HG03039 (cell line): Measurements from ENCODE around the gene SPCS3.
"Not testable (repeated sequence)": the region's sequence is repeated elsewhere in the genome, so short reads cannot be mapped to it uniquely, and the experiment has no call there.

ENCODE experiments used
- ATAC-seq: cut with Tn5 transposase; IDR thresholded peaks from one replicate; pipeline ENCODE4 v1.9.1; 2021; ENCODE audit warnings: mild to moderate bottlenecking, moderate library complexity; ENCODE audit not compliant: unreplicated experiment

Gene SPCS3

GRCh38 chr4:176342384-176342783 lies 22.6 kb downstream of the SPCS3 start:
- no peak for ATAC-seq

DNA sequence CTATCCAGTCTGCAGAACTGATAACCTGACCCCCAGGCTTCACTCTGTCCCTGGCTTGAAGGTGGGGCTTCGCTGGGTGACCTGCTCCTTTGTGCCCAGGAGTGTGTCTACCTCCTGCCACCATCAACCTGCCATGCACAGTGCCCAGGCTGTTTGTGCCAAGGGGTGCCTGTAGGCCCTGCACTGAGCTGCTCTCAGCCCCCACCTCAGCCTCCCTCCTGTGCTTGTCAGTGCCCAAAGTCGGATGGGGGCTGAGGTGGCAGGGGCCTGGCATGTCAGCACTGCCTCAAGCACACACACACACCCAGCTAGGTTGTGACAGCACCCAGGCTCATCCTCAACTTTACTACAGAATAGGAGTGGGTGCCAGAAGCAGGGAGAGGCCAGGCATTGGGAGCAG lies 23.5 kb downstream of the SPCS3 start:
- no peak for ATAC-seq

DNA sequence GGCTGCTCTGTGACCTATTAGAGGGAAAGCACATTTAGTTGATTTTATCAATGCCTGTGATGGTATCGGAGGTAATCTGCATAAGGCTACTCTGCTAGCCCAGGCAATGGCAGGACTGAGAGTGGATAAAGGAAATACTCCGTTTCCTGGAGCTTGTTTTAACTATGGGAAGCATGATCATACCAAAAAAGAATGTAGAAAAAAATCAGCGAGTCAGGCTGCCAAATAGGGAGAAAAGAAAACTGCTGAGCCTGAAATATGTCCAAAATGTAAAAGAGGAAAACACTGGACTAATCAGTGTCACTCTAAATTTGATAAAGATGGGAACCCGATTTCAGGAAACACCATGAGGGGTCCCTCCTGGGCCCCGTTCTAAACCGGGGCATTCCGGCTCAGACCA lies 25.6 kb downstream of the SPCS3 start:
- ATAC-seq = not testable (repeated sequence)

GRCh38 chr4:176346836-176347235 lies 27.1 kb downstream of the SPCS3 start:
- ATAC-seq = not testable (repeated sequence)

- ATAC-seq = no peak
Observed at GRCh38 chr4:176350671-176351070, 30.9 kb downstream of the SPCS3 start.

DNA sequence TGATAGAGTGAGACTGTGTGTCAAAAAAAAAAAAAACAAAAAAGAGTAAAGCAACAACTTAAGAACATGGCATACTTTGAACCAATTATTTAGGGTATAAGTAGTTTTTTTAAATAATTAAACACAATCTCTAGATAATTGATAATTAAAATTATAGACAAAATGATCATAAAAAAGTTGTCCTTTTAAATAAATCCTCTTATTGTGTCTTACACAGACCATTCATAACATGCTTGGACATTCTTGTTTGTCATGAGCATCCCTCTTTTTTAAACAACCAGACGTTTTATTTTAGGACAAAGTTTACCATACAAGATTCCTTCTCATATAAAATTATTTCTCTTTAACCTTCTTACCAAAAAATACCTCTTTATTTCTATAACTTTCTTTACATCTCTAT lies 35.1 kb downstream of the SPCS3 start:
- ATAC-seq = no peak

DNA sequence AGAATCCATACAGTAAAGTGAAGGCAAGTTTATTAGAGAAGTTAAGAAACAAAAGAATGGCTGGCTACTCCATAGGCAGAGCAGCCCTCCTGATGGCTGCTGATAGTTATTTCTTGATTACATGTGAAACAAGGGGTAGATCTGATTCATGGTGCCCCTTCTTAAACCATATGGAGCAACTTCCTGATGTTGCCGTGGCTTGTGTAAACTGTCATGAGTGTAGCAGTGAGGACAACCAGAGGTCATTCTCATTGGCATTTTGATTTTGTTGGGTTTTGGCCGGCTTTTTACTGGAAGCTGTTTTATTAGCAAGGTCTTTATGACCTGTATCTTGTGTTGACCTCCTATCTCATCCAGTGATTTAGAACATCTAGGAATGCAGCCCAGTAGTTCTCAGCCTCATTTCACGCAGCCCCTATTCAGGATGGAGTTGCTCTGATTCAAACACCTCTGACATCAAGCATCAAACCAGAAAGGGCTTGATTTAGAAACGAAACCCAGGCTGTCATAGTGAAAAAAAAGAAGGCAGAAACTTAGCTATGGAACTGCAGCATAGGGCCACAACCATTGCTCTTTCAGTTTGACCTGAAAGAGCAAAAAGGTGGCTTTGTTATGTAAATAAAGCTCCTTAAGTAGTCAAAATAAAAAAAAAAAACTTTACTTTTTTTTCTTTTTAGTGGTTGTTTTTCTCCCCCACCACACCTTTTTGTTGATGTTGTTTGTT lies 37.8 kb downstream of the SPCS3 start:
- ATAC-seq = peak; percentile 99

GRCh38 chr4:176358083-176358469 lies 38.3 kb downstream of the SPCS3 start:
- no peak for ATAC-seq

DNA sequence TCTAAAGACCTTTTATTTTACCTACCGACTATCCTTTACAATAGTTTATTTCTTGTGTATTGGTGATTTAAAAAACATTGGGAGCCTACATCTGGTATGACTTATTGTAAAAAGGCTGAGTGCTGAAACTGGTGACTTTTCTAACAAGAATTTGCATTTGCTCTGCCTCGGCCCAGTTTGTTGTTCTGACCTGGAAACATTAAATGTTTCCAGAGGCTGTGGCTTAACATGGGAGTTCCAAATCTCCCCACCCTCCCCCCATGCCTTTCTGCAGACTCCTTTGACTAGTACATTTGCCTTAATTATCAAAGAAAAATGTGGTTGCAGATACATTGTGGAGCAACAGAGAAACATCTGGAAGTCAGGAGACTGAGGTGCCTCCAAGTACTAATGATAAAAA lies 39.8 kb downstream of the SPCS3 start:
- ATAC-seq = no peak

DNA sequence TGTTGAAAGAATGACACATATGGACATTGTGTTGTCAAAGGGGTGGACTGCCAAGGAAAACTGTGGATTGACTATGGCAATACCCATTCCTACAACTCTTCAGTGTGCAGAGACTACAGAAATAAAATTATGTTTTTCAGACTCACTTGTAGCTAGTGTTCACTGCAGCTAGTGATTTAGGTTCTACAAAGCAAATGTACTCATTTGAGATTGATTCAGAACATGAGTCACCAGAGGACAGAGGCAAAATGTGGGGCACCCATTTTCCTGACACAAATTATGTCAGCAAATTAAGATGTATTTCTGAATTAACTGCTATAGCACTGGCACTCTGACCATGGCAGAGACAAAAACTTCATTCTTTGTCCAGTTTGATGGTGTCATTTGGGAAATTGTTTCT lies 40.7 kb downstream of the SPCS3 start:
- ATAC-seq = no peak

DNA sequence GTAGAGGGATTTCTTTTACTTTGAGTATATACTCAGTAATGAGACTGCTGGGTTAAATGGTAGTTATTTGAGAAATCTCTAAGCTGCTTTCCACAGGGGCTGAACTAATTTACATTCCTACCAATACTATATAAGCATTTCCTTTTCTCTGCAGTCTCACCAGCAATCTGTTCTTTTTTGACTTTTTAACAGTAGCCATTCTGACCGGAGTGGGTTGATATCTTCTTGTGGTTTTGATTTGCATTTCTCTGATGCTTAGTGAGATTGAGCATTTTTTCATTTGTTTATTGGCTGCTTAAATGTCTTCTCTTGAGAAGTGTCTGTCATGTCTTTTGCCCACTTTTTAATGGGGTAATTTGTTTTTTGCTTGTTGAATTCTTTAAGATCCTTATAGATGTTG lies 43.3 kb downstream of the SPCS3 start:
- ATAC-seq = peak; percentile 77

GRCh38 chr4:176367771-176368465 lies 48.2 kb downstream of the SPCS3 start:
- no peak for ATAC-seq

- ATAC-seq = no peak
Observed at GRCh38 chr4:176376032-176376614, 56.4 kb downstream of the SPCS3 start.

GRCh38 chr4:176377780-176378179 lies 58.0 kb downstream of the SPCS3 start:
- ATAC-seq = peak; percentile 89

GRCh38 chr4:176380352-176381157 lies 60.8 kb downstream of the SPCS3 start:
- no peak for ATAC-seq
